Neural cell (in vitro differentiated cells): ENCODE measurements around the gene EGFL8. TPM values are rescaled to one million over a fixed set of nuclear protein-coding genes. Genes with fewer than 3 reads are reported as not detected.

Experiments
- H2AFZ ChIP-seq: fragments of 200-600, 300-800 bp; sonication (generic), shearing (Covaris generic); 2 replicates; pipeline ENCODE4 v1.6.0; 2014; ENCODE audit warnings: low read depth, mild to moderate bottlenecking, antibody characterized with exemption, low read length, moderate library complexity
- H3F3A ChIP-seq: fragments of 200-600 bp; shearing (Covaris generic); 2 replicates; pipeline ENCODE4 v1.6.1; 2016; ENCODE audit warnings: mild to moderate bottlenecking, moderate library complexity, mixed read lengths, antibody characterized with exemption, low read length; ENCODE audit not compliant: insufficient read depth, poor library complexity, severe bottlenecking
- H3K27ac ChIP-seq: fragments of 200-600, 300-800 bp; sonication (generic), shearing (Covaris generic); 2 replicates; pipeline ENCODE4 v1.5.1; 2014; ENCODE audit warnings: mild to moderate bottlenecking, low read length, moderate library complexity
- H3K27me3 ChIP-seq: fragments of 300-800, 200-600 bp; sonication (generic), shearing (Covaris generic); 2 replicates; pipeline ENCODE4 v1.6.0; 2014; ENCODE audit warnings: mild to moderate bottlenecking, low read depth, low read length, moderate library complexity; ENCODE audit not compliant: insufficient read depth
- H3K36me3 ChIP-seq: fragments of 300-800, 200-600 bp; sonication (generic), shearing (Covaris generic); 2 replicates; pipeline ENCODE4 v1.5.1; 2014; ENCODE audit warnings: mild to moderate bottlenecking, antibody characterized with exemption, low read length, moderate library complexity; ENCODE audit not compliant: insufficient read depth
- H3K4me2 ChIP-seq: fragments of 300-800, 200-600 bp; sonication (generic), shearing (Covaris generic); 2 replicates; pipeline ENCODE4 v1.6.0; 2014; ENCODE audit warnings: mild to moderate bottlenecking, low read length
- H3K4me3 ChIP-seq: fragments of 300-800, 200-600 bp; sonication (generic), shearing (Covaris generic); 2 replicates; pipeline ENCODE4 v1.5.1; 2014; ENCODE audit warnings: mild to moderate bottlenecking, low read length, moderate library complexity
- H3K79me2 ChIP-seq: fragments of 200-600 bp; shearing (Covaris generic); replicated peaks from 2 replicates; pipeline ENCODE4 v1.6.0; 2014; ENCODE audit warnings: mild to moderate bottlenecking, low read length, moderate library complexity; ENCODE audit not compliant: insufficient read depth
- H3K9ac ChIP-seq: fragments of 300-800, 200-600 bp; sonication (generic), shearing (Covaris generic); 2 replicates; pipeline ENCODE4 v1.6.1; 2016; ENCODE audit warnings: mild to moderate bottlenecking, low read length, mixed read lengths
- H3K9me2 ChIP-seq: fragments of 200-600 bp; shearing (Covaris generic); 2 replicates; pipeline ENCODE4 v1.6.1; 2016; ENCODE audit warnings: mild to moderate bottlenecking, low read length, mixed read lengths; ENCODE audit not compliant: insufficient read depth
- H3K9me3 ChIP-seq: fragments of 200-600, 300-800 bp; sonication (generic), shearing (Covaris generic); 2 replicates; pipeline ENCODE4 v1.6.1; 2016; ENCODE audit warnings: mild to moderate bottlenecking, mixed run types, low read length, moderate library complexity, mixed read lengths
- H4K20me1 ChIP-seq: fragments of 200-600 bp; shearing (Covaris generic); 2 replicates; pipeline ENCODE4 v1.6.1; 2016; ENCODE audit warnings: mild to moderate bottlenecking, mixed run types; ENCODE audit not compliant: insufficient read depth
- CTCF ChIP-seq: fragments of 450-650 bp; IDR thresholded peaks from 2 replicates; pipeline ENCODE4 v1.5.1; 2014; ENCODE audit warnings: antibody characterized with exemption, mild to moderate bottlenecking, moderate library complexity; ENCODE audit not compliant: poor library complexity, severe bottlenecking
- EP300 ChIP-seq: fragments of 450-650 bp; conservative IDR thresholded peaks from 2 replicates; pipeline ENCODE4 v1.6.1; 2014; ENCODE audit warnings: antibody characterized with exemption, mild to moderate bottlenecking, moderate library complexity; ENCODE audit not compliant: poor library complexity, severe bottlenecking
- EZH2 ChIP-seq: fragments of 200-600, 300-800 bp; shearing (Covaris generic), sonication (generic); IDR thresholded peaks from 2 replicates; pipeline ENCODE4 v1.6.1; 2014; ENCODE audit warnings: antibody characterized with exemption, low read length, borderline replicate concordance, mild to moderate bottlenecking; ENCODE audit not compliant: insufficient read depth, poor library complexity, severe bottlenecking
- MXI1 ChIP-seq: fragments of 450-650 bp; conservative IDR thresholded peaks from 2 replicates; pipeline ENCODE4 v1.6.1; 2014; ENCODE audit warnings: antibody characterized with exemption, mild to moderate bottlenecking; ENCODE audit not compliant: poor library complexity, severe bottlenecking
- POLR2AphosphoS5 ChIP-seq: IDR thresholded peaks from 2 replicates; pipeline ENCODE4 v1.6.1; 2012
- RAD21 ChIP-seq: fragments of 450-650 bp; conservative IDR thresholded peaks from 2 replicates; pipeline ENCODE4 v1.6.1; 2014; ENCODE audit warnings: antibody characterized with exemption, mild to moderate bottlenecking, moderate library complexity
- REST ChIP-seq: IDR thresholded peaks from 2 replicates; pipeline ENCODE4 v1.6.1; 2012; ENCODE audit warnings: borderline replicate concordance
- SMC3 ChIP-seq: fragments of 450-650 bp; conservative IDR thresholded peaks from 2 replicates; pipeline ENCODE4 v1.6.1; 2014; ENCODE audit warnings: antibody characterized with exemption, mild to moderate bottlenecking, moderate library complexity; ENCODE audit not compliant: poor library complexity
- TAF1 ChIP-seq: IDR thresholded peaks from 2 replicates; pipeline ENCODE4 v1.6.1; 2012; ENCODE audit warnings: low read depth
- polyA plus RNA-seq: library from polyadenylated mRNA; depleted of rRNA; stranded (reverse); fragments of >200 nt; gene quantifications from 2 replicates; pipeline ENCODE4 v1.2.3, GENCODE V29; 2014

EGFL8 gene
- polyA plus RNA-seq, 1 donor from 2014 or later, result 22.4 TPM

- H3K27ac ChIP-seq, result peak overlapping the region; percentile 100
- TF ChIP-seq CTCF (peak; percentile 81), EZH2 (no peak), TAF1 (no peak), RAD21 (peak; percentile 71), EP300 (no peak), REST (no peak), MXI1 (peak; percentile 56), POLR2AphosphoS5 (peak; percentile 92), SMC3 (peak; percentile 85)
- H3K9ac ChIP-seq, result peak overlapping the region; percentile 100
- no peaks in the 10 kb centered on the region for H3K27me3 ChIP-seq
- H4K20me1 ChIP-seq, result no peaks in the 10 kb centered on the region
- H3F3A ChIP-seq, result peaks cover 5% of the 10 kb centered on the region
- H3K4me3 ChIP-seq, result peak overlapping the region; percentile 82
- no peaks in the 10 kb centered on the region for H3K9me2 ChIP-seq
- H3K79me2 ChIP-seq, result peaks cover 8% of the 10 kb centered on the region
- no peaks in the 10 kb centered on the region for H3K36me3 ChIP-seq
- peak overlapping the region; percentile 96 for H3K4me2 ChIP-seq
- no peaks in the 10 kb centered on the region for H3K9me3 ChIP-seq
- peak overlapping the region; percentile 23 for H2AFZ ChIP-seq
Measured at GRCh38 chr6:32194825-32195651, 30.6 kb downstream of the EGFL8 start.

GRCh38 chr6:32195652-32195901, 31.2 kb downstream of the EGFL8 start:
- Histone ChIP-seq H3K4me2 (no peak overlapping the region), H3K9ac (peak overlapping the region; percentile 100)

More at GRCh38 chr6:32195652-32195901, 31.2 kb downstream of the EGFL8 start:
- H3K79me2 ChIP-seq, result peaks cover 4% of the 10 kb centered on the region
- no peaks in the 10 kb centered on the region for H3K9me2 ChIP-seq
- H3K9me3 ChIP-seq, result no peaks in the 10 kb centered on the region
- no peaks in the 10 kb centered on the region for H4K20me1 ChIP-seq
- H2AFZ ChIP-seq, result peak overlapping the region; percentile 40
- peaks cover 5% of the 10 kb centered on the region for H3F3A ChIP-seq
- H3K27me3 ChIP-seq, result no peaks in the 10 kb centered on the region
- TF ChIP-seq REST (no peak), CTCF (peak; percentile 48)
- no peaks in the 10 kb centered on the region for H3K36me3 ChIP-seq
- peak overlapping the region; percentile 100 for H3K27ac ChIP-seq
- H3K4me3 ChIP-seq, result peak overlapping the region; percentile 82
